Right lung (tissue), 5 donors: ENCODE measurements around the gene MYBL2. TPM values are rescaled to one million over a fixed set of nuclear protein-coding genes. Genes with fewer than 3 reads are reported as not detected.
"Not testable (repeated sequence)": the region's sequence is repeated elsewhere in the genome, so short reads cannot be mapped to it uniquely, and the experiment has no call there.

Experiments
- DNase-seq, 2 donors: peaks; one replicate each; pipeline ENCODE4 v3.0.0-alpha.2; 2013
- polyA plus RNA-seq, 5 donors: library from polyadenylated mRNA; unstranded; fragments of 120-200 nt; gene quantifications; one replicate each; pipeline versions ENCODE4 v1.2.1 to v1.2.3, GENCODE V29; 2013; ENCODE audit warnings: inconsistent platforms in 1 of 5, low replicate concordance in 1 of 5; ENCODE audit not compliant: insufficient read length in 5 of 5, insufficient read depth in 1 of 5

The MYBL2 gene
- polyA plus RNA-seq, 5 donors = 15.7 to 29.1 (median 20.6) TPM

DNA sequence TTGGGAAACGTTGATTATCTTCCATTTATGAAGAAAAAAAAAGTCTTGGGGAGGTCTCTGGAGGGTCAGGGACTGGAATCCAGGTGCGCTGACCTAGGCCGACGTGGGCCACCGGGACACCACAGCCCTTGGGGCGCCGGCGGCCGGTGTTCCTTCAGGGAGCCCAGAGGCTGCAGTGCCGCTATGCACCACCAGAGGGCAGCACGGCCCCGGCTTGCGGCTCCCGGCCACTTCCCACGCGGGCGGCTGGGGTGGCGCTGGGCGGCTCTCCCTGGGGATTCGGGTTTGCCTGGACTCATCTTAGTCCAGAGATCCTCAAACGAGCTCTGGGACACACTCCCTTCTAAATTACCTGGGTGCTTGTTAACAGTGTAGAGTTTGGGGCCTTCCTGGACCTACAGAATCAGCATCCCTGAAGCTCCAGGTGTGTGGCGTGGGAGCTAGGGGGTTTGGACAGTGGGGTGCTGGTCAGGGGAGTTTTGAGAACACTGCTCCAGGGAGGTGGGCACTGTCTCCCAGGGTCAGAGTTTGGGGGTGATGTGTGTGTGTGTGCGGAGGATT is 82.9 kb downstream of the MYBL2 start:
- DNase-seq = peak; percentile 31 to 43

DNA sequence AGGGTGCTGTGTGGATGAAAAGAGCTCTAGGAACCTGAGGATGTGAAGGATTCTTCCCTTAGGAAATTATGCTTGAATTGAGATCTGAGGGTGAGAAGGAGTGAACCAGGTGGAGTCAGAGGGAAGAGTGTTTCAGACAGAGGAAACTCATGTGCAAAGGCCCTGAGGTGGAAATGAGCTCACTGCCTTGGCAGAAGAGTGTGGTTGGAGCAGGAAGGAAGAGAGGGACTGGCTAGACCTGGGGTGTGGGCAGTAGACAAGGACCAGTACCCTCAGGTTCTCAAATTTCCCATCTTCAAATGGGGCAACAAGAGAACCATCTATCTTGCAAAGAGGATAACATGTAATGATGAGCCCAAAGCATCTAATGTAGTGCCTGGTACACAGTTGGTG is 83.9 kb downstream of the MYBL2 start:
- no peak for DNase-seq

DNA sequence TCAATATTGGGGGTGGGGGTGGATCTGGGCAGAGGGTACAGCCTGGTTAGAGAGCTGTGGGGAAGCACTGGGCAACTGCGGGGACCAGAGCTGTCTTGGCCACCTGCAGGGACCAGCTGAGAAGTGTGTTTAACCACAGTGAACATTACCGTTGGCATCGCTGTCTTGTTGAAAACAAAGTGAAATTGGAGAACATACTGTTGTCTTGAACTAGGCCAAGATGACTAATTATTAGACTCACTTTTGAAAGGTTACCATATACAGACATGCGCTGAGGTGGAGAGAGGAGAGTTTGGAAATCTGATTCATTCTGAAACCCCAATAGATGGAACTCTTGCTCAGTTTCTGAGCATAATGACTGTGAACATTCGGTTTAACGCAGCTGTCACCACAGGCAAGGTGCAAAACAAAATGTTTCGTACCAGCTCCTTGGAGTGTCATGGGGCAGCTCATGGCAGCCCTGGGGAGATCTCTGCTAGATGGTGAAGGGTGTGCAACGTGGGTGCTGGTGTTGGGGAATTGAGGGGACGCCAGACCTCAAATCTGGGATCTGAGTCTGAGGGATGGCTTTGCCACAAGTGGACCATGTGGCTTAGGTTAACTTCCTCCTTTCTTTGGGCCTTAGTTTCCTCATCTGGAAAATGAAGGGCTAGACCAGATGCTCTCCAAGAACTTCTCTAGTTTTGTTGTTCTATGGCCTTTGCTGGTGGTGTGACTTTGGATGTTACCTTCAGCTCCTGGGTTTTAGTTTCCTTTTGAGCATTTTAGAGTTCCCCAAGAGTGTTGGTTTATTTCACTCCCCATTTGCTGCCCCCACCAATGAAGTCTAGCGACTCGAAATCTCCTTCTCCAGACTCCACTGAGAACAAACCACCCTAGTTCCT is 84.5 kb downstream of the MYBL2 start:
- no peak for DNase-seq

DNA sequence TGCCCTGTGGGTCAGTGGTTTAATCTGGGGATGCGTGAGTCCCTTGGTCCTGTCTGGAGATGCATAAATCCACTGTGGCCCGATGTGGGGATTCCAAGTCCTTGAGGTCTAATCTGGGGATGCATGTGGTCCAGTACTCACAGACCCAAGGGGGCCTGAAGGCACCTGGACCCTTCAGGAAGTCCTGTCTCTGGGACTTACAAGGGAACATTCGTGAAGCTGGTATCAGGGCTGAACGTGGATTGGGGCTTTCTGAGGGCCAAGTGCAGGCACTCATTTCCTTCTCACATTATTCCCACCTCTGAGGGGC is 85.1 kb downstream of the MYBL2 start:
- no peak for DNase-seq

DNA sequence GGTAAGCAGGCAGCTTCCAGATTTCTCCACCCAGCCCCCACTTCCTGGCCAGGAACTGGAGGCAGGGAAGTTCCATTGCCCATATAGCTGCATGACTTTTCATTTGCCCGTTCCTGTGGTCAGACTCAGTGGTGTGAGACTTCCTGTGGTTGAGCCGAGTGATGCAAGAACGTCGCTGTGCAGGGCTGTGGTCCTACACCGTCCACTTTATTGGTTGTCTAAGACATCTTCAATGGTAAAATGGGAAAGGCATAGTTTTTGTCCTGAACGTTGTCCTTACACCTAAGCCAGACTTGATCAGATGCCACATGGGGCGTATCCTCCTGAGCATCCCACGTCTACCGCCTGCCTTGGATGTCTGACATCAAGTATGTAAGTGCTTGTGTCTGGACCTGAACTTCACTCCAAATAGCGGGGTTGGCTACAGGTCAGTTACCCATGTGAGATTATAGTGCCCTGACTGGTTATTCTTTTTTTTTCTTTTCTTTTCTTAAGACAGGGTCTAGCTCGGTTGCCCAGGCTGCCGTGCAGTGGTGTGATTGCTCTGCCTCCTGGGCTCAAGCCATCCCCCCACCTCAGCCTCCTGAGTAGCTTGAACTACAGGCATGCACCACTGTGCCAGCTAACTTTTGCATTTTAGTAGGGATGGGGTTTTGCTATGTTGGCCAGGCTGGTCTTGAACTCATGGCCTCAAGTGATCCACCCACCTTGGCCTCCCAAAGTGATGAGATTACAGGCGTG is 85.8 kb downstream of the MYBL2 start:
- DNase-seq = no peak

DNA sequence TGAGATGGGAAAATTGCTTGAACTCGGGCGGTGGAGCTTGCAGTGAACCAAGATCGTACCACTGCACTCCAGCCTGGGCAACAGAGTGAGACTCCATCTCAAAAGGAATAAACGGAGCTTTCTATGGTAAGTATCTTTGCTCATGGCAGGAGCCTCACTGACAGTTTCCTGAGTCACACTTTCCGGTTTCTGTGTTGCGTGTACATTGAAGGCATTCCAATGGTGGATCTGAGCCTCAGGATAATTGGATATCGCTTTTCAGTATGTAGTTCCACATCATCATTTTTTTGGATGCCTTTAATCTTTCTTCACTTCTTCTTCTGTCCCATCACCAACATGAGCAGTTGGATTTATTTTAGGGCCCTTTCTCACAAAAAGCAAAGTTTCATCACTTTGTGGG is 88.5 kb downstream of the MYBL2 start:
- DNase-seq = no peak

DNA sequence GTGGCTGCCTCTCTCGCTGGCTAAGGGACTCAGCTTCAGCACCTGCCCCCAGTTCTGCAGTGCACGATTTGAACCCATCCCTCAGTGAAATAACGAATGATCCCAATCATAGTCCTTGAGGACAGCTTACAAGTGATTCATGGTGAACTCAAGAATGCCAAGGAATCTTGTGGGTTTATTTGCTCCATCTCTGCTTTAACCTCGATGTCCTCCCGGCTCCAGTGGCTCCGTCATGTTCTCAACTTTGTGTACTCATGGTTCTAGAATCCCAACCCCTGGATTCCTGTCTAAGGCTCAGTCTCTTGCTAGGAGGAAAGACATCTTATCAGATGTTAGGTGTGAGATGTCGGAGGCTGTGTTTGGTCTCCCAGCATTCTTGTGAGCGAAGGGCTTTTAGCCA is 88.9 kb downstream of the MYBL2 start:
- no peak for DNase-seq

DNA sequence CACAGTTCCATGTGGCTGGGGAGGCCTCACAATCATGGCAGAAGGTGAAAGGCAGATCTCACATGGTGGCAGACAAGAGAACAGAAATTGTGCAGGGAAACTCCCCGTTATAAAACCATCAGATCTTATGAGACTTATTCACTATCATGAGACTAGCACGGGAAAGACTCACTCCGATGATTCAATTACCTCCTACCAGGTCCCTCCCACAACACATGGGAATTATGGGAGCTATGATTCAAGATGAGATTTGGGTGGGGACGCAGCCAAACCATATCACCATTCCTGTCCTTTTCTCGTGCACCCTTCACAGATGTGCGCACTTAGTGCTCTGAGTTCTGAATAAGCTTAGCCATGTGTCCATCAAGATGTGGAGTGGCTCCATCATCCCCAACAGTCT is 91.0 kb downstream of the MYBL2 start:
- not testable (repeated sequence) for DNase-seq

DNA sequence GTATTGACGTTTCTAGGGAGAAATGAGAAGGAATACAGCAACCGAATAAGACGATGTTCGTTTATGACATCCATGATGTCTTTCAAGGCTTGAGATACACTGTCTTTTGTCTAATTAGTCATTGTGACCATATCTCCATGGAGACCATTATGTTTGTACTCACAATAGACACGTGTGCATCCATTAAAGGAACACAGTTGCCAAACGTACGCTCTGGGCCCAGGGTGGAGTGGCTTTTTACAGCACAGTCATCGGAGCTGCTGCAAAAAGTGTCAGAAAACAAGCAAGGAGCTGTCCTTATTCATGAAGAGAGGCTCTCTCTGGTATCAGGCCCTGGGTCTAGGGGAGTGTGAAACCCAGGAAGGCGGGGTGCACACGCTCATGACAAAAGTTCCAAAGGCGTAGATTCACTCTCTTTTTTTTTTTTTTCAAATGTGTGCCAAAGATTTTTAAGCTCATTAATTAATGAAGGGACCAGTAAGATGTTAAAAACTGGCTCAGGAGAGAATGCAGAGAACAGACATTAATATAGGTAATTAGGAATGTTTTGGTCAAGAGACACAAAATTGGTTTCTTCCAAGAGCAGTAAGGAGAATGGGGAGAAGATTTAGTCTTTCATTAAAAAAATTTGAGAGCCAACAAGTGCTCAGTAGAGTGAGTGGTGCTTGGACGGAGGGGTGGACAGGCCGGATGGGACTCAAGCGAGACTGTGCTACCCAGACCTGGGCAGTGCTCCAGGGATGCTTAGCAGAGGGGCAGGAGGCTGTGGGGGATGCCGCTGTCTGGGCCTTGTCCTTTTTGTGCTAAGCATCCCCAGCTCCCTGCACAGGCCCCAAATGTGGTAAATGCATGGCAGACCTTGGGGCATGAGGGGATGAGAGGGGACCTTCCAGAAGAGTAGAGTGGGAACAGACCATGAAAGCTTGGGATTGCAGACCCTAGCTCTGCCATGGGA is 94.7 kb downstream of the MYBL2 start:
- DNase-seq = no peak

DNA sequence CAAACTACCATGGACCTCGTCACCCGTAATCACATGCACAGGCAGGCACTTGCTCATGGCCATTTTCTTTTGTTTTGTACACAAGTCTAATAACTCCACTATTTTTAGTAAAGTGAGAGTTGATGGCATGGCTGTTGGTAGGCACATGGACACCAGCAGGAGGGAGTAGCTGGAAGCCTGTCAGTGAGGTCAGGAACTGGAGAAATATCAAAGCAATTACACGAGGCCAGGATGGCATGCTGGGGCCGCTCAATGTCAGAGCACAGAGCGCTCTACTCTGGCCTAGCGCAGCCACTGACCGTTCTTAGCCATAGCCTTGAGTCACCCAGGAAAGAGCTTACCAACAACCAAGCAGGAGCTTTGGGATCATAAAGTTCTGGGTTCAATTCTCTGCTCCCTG is 96.0 kb downstream of the MYBL2 start:
- no peak for DNase-seq

DNA sequence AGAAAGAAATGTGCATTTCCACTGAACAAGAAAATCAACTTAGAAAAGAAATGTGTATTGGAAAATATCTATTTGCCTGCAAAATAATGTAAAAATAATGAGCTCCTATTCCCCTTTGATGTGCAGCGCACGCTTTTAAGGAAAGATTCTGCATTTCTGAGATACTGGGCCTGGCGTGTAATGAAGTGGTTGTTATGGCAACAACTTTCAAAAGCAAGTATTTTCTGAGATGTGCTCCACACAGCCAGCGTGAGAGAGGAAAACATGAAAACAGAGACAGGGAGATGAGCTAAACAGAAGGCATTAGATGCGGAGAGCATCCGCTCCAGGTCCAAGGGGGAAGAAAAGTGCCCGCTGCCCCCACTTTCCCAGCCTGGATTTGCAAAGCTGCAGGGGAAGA is 99.0 kb downstream of the MYBL2 start:
- DNase-seq = peak in 1 of 2 donors; percentile 53

Other genes starting within 250 kb of the MYBL2 start
- gene SRSF6, start 209.2 kb upstream of the MYBL2 start, polyA plus RNA-seq = 100 to 1,000 TPM; 341 to 409 (median 403) TPM
- gene L3MBTL1, start 159.4 kb upstream of the MYBL2 start, polyA plus RNA-seq = 10 to 100 TPM; 12.6 to 23.2 (median 16.7) TPM
- 10 to 100 TPM in 2 of 5 donors, 1 to 10 TPM in 3; 8.4 to 12.5 (median 9.5) TPM for gene SGK2, start 108.1 kb upstream of the MYBL2 start, polyA plus RNA-seq
- 10 to 100 TPM; 71.3 to 86.1 (median 73.7) TPM for gene IFT52, start 76.2 kb upstream of the MYBL2 start, polyA plus RNA-seq
- not detected for gene GTSF1L, start 59.9 kb downstream of the MYBL2 start, polyA plus RNA-seq
- 10 to 100 TPM; 31.7 to 69.8 (median 44.1) TPM for gene TOX2, start 247.7 kb downstream of the MYBL2 start, polyA plus RNA-seq